Neural cell (in vitro differentiated cells): ENCODE measurements around the gene HS6ST2.

Experiments used
- CTCF ChIP-seq: fragments of 450-650 bp; IDR thresholded peaks from 2 replicates; pipeline ENCODE4 v1.5.1; 2014; ENCODE audit warnings: antibody characterized with exemption, mild to moderate bottlenecking, moderate library complexity; ENCODE audit not compliant: poor library complexity, severe bottlenecking
- EZH2 ChIP-seq: fragments of 200-600, 300-800 bp; shearing (Covaris generic), sonication (generic); IDR thresholded peaks from 2 replicates; pipeline ENCODE4 v1.6.1; 2014; ENCODE audit warnings: antibody characterized with exemption, low read length, borderline replicate concordance, mild to moderate bottlenecking; ENCODE audit not compliant: insufficient read depth, poor library complexity, severe bottlenecking
- POLR2AphosphoS5 ChIP-seq: IDR thresholded peaks from 2 replicates; pipeline ENCODE4 v1.6.1; 2012
- RAD21 ChIP-seq: fragments of 450-650 bp; conservative IDR thresholded peaks from 2 replicates; pipeline ENCODE4 v1.6.1; 2014; ENCODE audit warnings: antibody characterized with exemption, mild to moderate bottlenecking, moderate library complexity
- REST ChIP-seq: IDR thresholded peaks from 2 replicates; pipeline ENCODE4 v1.6.1; 2012; ENCODE audit warnings: borderline replicate concordance
- SMC3 ChIP-seq: fragments of 450-650 bp; conservative IDR thresholded peaks from 2 replicates; pipeline ENCODE4 v1.6.1; 2014; ENCODE audit warnings: antibody characterized with exemption, mild to moderate bottlenecking, moderate library complexity; ENCODE audit not compliant: poor library complexity

DNA sequence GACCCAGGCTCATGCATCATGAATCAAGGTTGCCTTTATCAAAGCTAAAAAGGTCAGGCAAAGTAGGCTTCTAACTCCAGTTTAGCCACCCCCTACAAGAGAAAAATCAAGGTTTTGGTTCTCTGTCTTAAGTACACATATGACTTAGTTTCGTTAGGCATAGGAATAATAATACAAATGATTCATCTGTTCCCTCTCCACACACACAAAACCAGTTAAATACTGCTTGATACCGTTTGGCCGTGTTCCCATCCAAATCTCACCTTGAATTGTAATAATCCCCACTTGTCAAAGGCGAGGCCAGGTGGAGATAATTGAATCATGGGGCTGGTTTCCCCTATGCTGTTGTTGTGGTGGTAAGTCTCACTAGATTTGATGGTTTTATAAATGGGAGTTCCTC is 226.2 kb downstream of the HS6ST2 start:
- TF ChIP-seq CTCF (no peak), REST (no peak), RAD21 (no peak), SMC3 (no peak), POLR2AphosphoS5 (no peak), EZH2 (no peak)
